Gastrocnemius medialis (tissue), 4 donors: ENCODE results near the gene SLAMF8.

Experiments used
- POLR2A ChIP-seq, 2 donors: fragments of 450-650 bp; IDR thresholded peaks; one replicate each; pipeline ENCODE4 v1.6.1; 2017; ENCODE audit warnings: antibody characterized with exemption in 2 of 2, mild to moderate bottlenecking in 2 of 2, moderate library complexity in 2 of 2
- TF ChIP-seq, protein P1 (sequence below), 5 experiments: fragments of 450-650 bp in 3 of 5; fragments of 200-600 bp in 2 of 5; sonication (generic) in 2 of 5; IDR thresholded peaks in 4 of 5; conservative IDR thresholded peaks in 1 of 5; 1 replicate in 4 of 5; 2 replicates in 1 of 5; pipeline ENCODE4 v1.5.1; 2016 to 2019; ENCODE audit warnings: antibody characterized with exemption in 5 of 5, mild to moderate bottlenecking in 3 of 5, moderate library complexity in 3 of 5

DNA sequence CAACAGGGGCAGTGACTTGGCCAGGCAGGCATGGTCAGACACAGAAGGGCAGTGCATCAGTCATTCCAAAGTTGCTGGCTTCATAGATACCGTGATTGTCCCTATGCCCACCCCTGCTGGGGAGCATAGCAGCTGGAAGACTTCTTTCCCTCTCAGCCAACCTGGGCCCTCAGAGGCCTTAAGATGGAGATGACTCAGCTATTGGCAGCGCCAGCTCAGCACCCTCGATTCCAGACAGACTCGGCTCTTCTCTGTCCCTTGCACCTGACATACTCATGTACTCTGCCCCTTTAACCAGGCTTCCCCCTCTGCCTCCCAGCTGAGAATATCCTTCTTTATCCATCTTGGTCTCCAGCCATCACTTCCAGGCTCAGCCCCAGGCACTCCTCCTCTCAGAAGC is 16.8 kb downstream of the SLAMF8 start:
- TF ChIP-seq, protein P1, sequence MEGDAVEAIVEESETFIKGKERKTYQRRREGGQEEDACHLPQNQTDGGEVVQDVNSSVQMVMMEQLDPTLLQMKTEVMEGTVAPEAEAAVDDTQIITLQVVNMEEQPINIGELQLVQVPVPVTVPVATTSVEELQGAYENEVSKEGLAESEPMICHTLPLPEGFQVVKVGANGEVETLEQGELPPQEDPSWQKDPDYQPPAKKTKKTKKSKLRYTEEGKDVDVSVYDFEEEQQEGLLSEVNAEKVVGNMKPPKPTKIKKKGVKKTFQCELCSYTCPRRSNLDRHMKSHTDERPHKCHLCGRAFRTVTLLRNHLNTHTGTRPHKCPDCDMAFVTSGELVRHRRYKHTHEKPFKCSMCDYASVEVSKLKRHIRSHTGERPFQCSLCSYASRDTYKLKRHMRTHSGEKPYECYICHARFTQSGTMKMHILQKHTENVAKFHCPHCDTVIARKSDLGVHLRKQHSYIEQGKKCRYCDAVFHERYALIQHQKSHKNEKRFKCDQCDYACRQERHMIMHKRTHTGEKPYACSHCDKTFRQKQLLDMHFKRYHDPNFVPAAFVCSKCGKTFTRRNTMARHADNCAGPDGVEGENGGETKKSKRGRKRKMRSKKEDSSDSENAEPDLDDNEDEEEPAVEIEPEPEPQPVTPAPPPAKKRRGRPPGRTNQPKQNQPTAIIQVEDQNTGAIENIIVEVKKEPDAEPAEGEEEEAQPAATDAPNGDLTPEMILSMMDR (IDR thresholded peaks at IDR 0.05 in 4 of 5, conservative IDR thresholded peaks at IDR 0.05 in 1 of 5): no peak
- no peak for TF ChIP-seq POLR2A (IDR thresholded peaks at IDR 0.05)
